ENCODE measurements around the gene STAT6. TPM values are rescaled to one million over a fixed set of nuclear protein-coding genes. Genes with fewer than 3 reads are reported as not detected.
A peak's percentile ranks its signal among the peaks of the same experiment; 100 is the strongest.

The STAT6 gene
- total RNA-seq, 6 donors from 2014 or later: 123 to 605 (median 251) TPM

GRCh38 chr12:57139796-57140649 lies 28.9 kb upstream of the STAT6 start:
- no peak for TF ChIP-seq POLR2A (IDR thresholded peaks at IDR 0.05)
- no peak for TF ChIP-seq POLR2AphosphoS5 (IDR thresholded peaks at IDR 0.05)
- no peak for TF ChIP-seq CTCF (IDR thresholded peaks at IDR 0.05)
- TF ChIP-seq EP300 (IDR thresholded peaks at IDR 0.05): no peak
- WGBS, 2 donors: 65 to 66% methylated on average over 6 of the region's 6 CpGs
- no peaks in the 10 kb centered on the region for H3K9me3 ChIP-seq
- no peak overlapping the region for H3K4me3 ChIP-seq
- peaks cover 21 to 37% (median 32%) of the 10 kb centered on the region in 4 donors for H3K4me1 ChIP-seq
- H3K36me3 ChIP-seq: peaks cover 0 to 56% (median 21%) of the 10 kb centered on the region in 4 donors
- H3K27ac ChIP-seq: no peak overlapping the region
- ATAC-seq (ENCODE audit: low FRiP score in 2 of 2): no peak
- no peaks in the 10 kb centered on the region for H3K27me3 ChIP-seq
- DNase-seq: no peak

GRCh38 chr12:57138526-57139272 lies 27.5 kb upstream of the STAT6 start:
- peak; percentile 44 to 87 for ATAC-seq (ENCODE audit: low FRiP score in 2 of 2)
- H3K36me3 ChIP-seq: peaks cover 0 to 45% (median 16%) of the 10 kb centered on the region in 4 donors
- H3K27ac ChIP-seq: peak overlapping the region; percentile 27 to 96 (median 76)
- TF ChIP-seq EP300 (IDR thresholded peaks at IDR 0.05) (peak in 1 of 4 donors; percentile 13), POLR2AphosphoS5 (IDR thresholded peaks at IDR 0.05) (no peak)
- H3K27me3 ChIP-seq: no peaks in the 10 kb centered on the region
- no peak overlapping the region for H3K4me3 ChIP-seq
- peaks cover 28 to 47% (median 33%) of the 10 kb centered on the region in 4 donors for H3K4me1 ChIP-seq
- 64 to 65% methylated on average over 13 of the region's 13 CpGs for WGBS, 2 donors
- no peaks in the 10 kb centered on the region for H3K9me3 ChIP-seq
- peak in 1 of 2 donors; percentile 75 for DNase-seq

GRCh38 chr12:57135527-57136326 lies 24.6 kb upstream of the STAT6 start:
- 52 to 58% methylated on average over 5 to 18 of the region's 18 CpGs for WGBS, 2 donors
- ATAC-seq (ENCODE audit: low FRiP score in 2 of 2): peak; percentile 9 to 31
- no peaks in the 10 kb centered on the region for H3K27me3 ChIP-seq
- peak overlapping the region; percentile 63 to 96 (median 86) for H3K27ac ChIP-seq
- H3K36me3 ChIP-seq: peaks cover 0 to 18% (median 0%) of the 10 kb centered on the region in 4 donors
- no peaks in the 10 kb centered on the region for H3K9me3 ChIP-seq
- TF ChIP-seq POLR2A (IDR thresholded peaks at IDR 0.05) (no peak), POLR2AphosphoS5 (IDR thresholded peaks at IDR 0.05) (no peak), CTCF (IDR thresholded peaks at IDR 0.05) (no peak), EP300 (IDR thresholded peaks at IDR 0.05) (no peak)
- H3K4me1 ChIP-seq: peaks cover 37 to 68% (median 52%) of the 10 kb centered on the region in 4 donors
- DNase-seq: peak in 1 of 2 donors; percentile 69
- H3K4me3 ChIP-seq: peak overlapping the region in 1 of 4 donors; percentile 5

- Histone ChIP-seq H3K9me3 (no peaks in the 10 kb centered on the region), H3K4me1 (peaks cover 37 to 63% (median 52%) of the 10 kb centered on the region in 4 donors), H3K27ac (peak overlapping the region; percentile 63 to 96 (median 86)), H3K27me3 (no peaks in the 10 kb centered on the region), H3K4me3 (no peak overlapping the region), H3K36me3 (peaks cover 0 to 11% (median 0%) of the 10 kb centered on the region in 4 donors)
- DNase-seq: no peak
- TF ChIP-seq EP300 (IDR thresholded peaks at IDR 0.05): no peak
- no peak for TF ChIP-seq POLR2AphosphoS5 (IDR thresholded peaks at IDR 0.05)
- no peak for ATAC-seq (ENCODE audit: low FRiP score in 2 of 2)
- 77 to 94% methylated on average over 3 to 9 of the region's 9 CpGs for WGBS, 2 donors
These were observed 23.8 kb upstream of the STAT6 start for GRCh38 chr12:57134949-57135348.

GRCh38 chr12:57133916-57134315 lies 22.8 kb upstream of the STAT6 start:
- H3K4me1 ChIP-seq: peaks cover 35 to 60% (median 51%) of the 10 kb centered on the region in 4 donors
- DNase-seq (no peak), ATAC-seq (ENCODE audit: low FRiP score in 2 of 2) (peak in 1 of 2 donors; percentile 1)
- peak overlapping the region; percentile 63 to 96 (median 86) for H3K27ac ChIP-seq
- no peaks in the 10 kb centered on the region for H3K27me3 ChIP-seq
- WGBS, 2 donors: 68 to 72% methylated on average over 6 of the region's 6 CpGs
- no peak overlapping the region for H3K4me3 ChIP-seq
- TF ChIP-seq POLR2A (IDR thresholded peaks at IDR 0.05) (no peak), CTCF (IDR thresholded peaks at IDR 0.05) (no peak), EP300 (IDR thresholded peaks at IDR 0.05) (no peak), POLR2AphosphoS5 (IDR thresholded peaks at IDR 0.05) (no peak)
- peaks cover 0 to 5% (median 0%) of the 10 kb centered on the region in 4 donors for H3K36me3 ChIP-seq
- H3K9me3 ChIP-seq: no peaks in the 10 kb centered on the region
